ENCODE data around the gene MAZ. TPM values are rescaled to one million over a fixed set of nuclear protein-coding genes. Genes with fewer than 3 reads are reported as not detected.

MAZ gene
- total and polyA plus RNA-seq, 2 experiments from 2014 or later: 132 to 190 TPM

- no peak within 1 kb of the TSS for H2AFZ ChIP-seq
- DNase-seq (ENCODE audit: low spot score): peak; percentile 86
- no peaks in the 10 kb centered on the region for H3K9me3 ChIP-seq (ENCODE audit: low read depth)
- peaks cover 3% of the 10 kb centered on the region for H4K20me1 ChIP-seq (ENCODE audit: insufficient read depth, poor library complexity, severe bottlenecking)
- H3K36me3 ChIP-seq (replicated peaks; ENCODE audit: insufficient read depth, low read depth): no peaks in the 10 kb centered on the region
- TF ChIP-seq EZH2phosphoT487 (IDR thresholded peaks at IDR 0.05; ENCODE audit: low read depth, severe bottlenecking, unreplicated experiment): no peak
- TF ChIP-seq, protein P1, sequence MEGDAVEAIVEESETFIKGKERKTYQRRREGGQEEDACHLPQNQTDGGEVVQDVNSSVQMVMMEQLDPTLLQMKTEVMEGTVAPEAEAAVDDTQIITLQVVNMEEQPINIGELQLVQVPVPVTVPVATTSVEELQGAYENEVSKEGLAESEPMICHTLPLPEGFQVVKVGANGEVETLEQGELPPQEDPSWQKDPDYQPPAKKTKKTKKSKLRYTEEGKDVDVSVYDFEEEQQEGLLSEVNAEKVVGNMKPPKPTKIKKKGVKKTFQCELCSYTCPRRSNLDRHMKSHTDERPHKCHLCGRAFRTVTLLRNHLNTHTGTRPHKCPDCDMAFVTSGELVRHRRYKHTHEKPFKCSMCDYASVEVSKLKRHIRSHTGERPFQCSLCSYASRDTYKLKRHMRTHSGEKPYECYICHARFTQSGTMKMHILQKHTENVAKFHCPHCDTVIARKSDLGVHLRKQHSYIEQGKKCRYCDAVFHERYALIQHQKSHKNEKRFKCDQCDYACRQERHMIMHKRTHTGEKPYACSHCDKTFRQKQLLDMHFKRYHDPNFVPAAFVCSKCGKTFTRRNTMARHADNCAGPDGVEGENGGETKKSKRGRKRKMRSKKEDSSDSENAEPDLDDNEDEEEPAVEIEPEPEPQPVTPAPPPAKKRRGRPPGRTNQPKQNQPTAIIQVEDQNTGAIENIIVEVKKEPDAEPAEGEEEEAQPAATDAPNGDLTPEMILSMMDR (IDR thresholded peaks at IDR 0.05; ENCODE audit: poor library complexity): no peak
- no peak for TF ChIP-seq EZH2 (IDR thresholded peaks at IDR 0.05; ENCODE audit: borderline replicate concordance)
- no peaks in the 10 kb centered on the region for H3K9me2 ChIP-seq (replicated peaks; ENCODE audit: insufficient read depth)
- peaks cover 66% of the 10 kb centered on the region for H3K79me2 ChIP-seq
- peaks cover 52% of the 10 kb centered on the region for H3K4me1 ChIP-seq (ENCODE audit: insufficient read depth)
- peak within 1 kb of the TSS; percentile 90 for H3K27ac ChIP-seq
- peak within 1 kb of the TSS; percentile 83 for H3K4me2 ChIP-seq
- WGBS (ENCODE audit: low lambda C conversion rate, missing lambda C conversion rate): 2% methylated on average over 4 of the region's 4 CpGs
- H3K27me3 ChIP-seq: no peaks in the 10 kb centered on the region
- peak within 1 kb of the TSS; percentile 48 for H3K4me3 ChIP-seq
Measured at GRCh38 chr16:29820271-29820701, 14.0 kb downstream of the MAZ start, which contains the start of gene MVP. TSS of gene MVP (plus strand) at chr16:29820462. CDS start at chr16:29830550, 10,088 bp downstream.

DNA sequence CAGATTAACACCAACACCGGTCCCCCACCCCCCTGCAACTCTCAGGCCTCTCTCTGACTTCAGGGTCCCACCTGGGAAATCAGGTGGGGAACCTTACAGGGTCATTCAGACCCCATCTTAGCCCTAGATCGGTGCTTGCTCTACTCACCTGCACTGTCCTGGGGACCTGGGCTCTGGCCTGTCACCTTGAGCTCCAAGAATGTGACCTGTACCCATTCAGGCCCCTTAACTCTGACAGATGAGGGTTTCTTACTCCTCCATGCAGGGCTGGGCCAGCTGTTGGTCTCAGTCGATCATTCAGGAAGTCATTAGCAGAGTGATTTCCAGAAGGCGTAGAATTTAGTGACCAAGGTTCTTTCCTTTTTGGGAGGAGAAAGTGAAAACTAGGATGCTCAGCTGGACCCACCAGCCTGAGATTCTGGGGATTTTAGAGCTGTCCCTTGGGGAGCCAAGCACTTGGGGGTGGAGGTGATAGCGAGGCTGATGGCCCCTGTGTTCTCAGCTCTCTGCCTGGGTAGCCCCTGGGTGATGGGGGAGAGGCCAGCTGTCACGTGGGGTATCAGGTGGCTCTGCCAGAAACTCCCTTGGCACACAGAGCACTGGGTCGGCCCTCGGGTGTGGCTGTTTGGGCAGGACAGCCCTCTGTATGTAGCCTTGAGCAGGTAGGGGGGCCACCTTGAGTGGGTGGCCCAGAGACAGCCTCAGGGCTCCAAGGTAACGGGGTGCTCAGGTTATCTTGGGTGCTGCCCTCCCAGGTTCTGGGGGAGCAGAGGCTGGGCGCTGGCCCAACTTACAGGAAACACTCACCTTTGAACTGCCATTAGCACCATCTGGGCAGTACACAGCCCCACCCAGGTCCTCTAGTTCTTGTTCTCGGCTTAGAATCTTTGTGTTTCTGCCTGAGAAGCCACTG is 14.7 kb downstream of the MAZ start:
- Histone ChIP-seq H3K4me1 (ENCODE audit: insufficient read depth) (peaks cover 59% of the 10 kb centered on the region), H3K9me2 (replicated peaks; ENCODE audit: insufficient read depth) (no peaks in the 10 kb centered on the region), H3K79me2 (peaks cover 72% of the 10 kb centered on the region), H4K20me1 (ENCODE audit: insufficient read depth, poor library complexity, severe bottlenecking) (peaks cover 3% of the 10 kb centered on the region), H3K4me2 (peak overlapping the region; percentile 83), H2AFZ (no peak overlapping the region), H3K9me3 (ENCODE audit: low read depth) (no peaks in the 10 kb centered on the region), H3K36me3 (replicated peaks; ENCODE audit: insufficient read depth, low read depth) (no peaks in the 10 kb centered on the region), H3K27me3 (no peaks in the 10 kb centered on the region), H3K27ac (peak overlapping the region; percentile 90), H3K4me3 (peak overlapping the region; percentile 48)
- no peak for DNase-seq (ENCODE audit: low spot score)
- TF ChIP-seq EZH2 (IDR thresholded peaks at IDR 0.05; ENCODE audit: borderline replicate concordance): no peak
- TF ChIP-seq, protein P1 (IDR thresholded peaks at IDR 0.05; ENCODE audit: poor library complexity): no peak
- WGBS (ENCODE audit: low lambda C conversion rate, missing lambda C conversion rate): 68% methylated on average over 11 of the region's 11 CpGs

DNA sequence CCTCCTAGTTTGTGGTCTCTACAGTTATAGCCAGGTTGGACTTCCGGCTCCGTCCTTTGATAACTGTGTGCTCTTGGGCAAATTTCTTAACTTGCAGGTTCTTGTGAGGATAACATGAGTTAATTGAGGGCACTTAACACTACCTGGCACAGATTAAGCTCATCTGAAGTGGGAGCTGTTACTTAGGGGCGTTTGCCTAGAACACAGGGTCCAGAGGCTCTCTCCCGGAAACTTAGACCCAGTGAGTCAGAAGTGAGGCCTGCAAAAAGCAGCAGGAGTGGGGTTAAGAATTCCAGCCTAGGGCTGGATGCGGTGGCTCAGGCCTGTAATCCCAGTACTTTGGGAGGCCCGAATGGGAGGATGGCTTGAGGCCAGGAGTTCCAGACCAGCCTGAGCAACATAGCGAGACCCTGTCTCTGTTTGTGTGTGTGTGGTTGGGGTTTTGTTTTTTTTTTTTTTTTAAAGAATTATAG is 15.3 kb downstream of the MAZ start:
- peaks cover 61% of the 10 kb centered on the region for H3K4me1 ChIP-seq (ENCODE audit: insufficient read depth)
- H3K27ac ChIP-seq: peak overlapping the region; percentile 90
- no peak overlapping the region for H2AFZ ChIP-seq
- peak; percentile 70 for DNase-seq (ENCODE audit: low spot score)
- H3K27me3 ChIP-seq: no peaks in the 10 kb centered on the region
- peaks cover 3% of the 10 kb centered on the region for H4K20me1 ChIP-seq (ENCODE audit: insufficient read depth, poor library complexity, severe bottlenecking)
- TF ChIP-seq EZH2 (IDR thresholded peaks at IDR 0.05; ENCODE audit: borderline replicate concordance) (no peak), EZH2phosphoT487 (IDR thresholded peaks at IDR 0.05; ENCODE audit: low read depth, severe bottlenecking, unreplicated experiment) (no peak)
- TF ChIP-seq, protein P1 (IDR thresholded peaks at IDR 0.05; ENCODE audit: poor library complexity): no peak
- peaks cover 77% of the 10 kb centered on the region for H3K79me2 ChIP-seq
- no peaks in the 10 kb centered on the region for H3K9me2 ChIP-seq (replicated peaks; ENCODE audit: insufficient read depth)
- H3K36me3 ChIP-seq (replicated peaks; ENCODE audit: insufficient read depth, low read depth): no peaks in the 10 kb centered on the region
- WGBS (ENCODE audit: low lambda C conversion rate, missing lambda C conversion rate): 65% methylated on average over 7 of the region's 7 CpGs
- no peak overlapping the region for H3K4me3 ChIP-seq
- peak overlapping the region; percentile 83 for H3K4me2 ChIP-seq
- H3K9me3 ChIP-seq (ENCODE audit: low read depth): no peaks in the 10 kb centered on the region

All from hepatocyte (in vitro differentiated cells).